Loucy (cell line): ENCODE data around the gene RSPRY1.
A peak's percentile ranks its signal among the peaks of the same experiment; 100 is the strongest.

Source experiments
- H2AFZ ChIP-seq: fragments of 200-600 bp; sonication (generic); 2 replicates; pipeline ENCODE4 v1.6.0; 2016; ENCODE audit warnings: antibody characterized with exemption, mild to moderate bottlenecking, low read length, moderate library complexity
- H3F3A ChIP-seq: fragments of 200-600 bp; 2 replicates; pipeline ENCODE4 v1.6.0; 2016; ENCODE audit warnings: antibody characterized with exemption, low read depth, mild to moderate bottlenecking
- H3K27me3 ChIP-seq: fragments of 200-600 bp; sonication (generic); 2 replicates; pipeline ENCODE4 v1.6.1; 2014; ENCODE audit warnings: low read length, mild to moderate bottlenecking; ENCODE audit not compliant: insufficient read depth, poor library complexity, severe bottlenecking
- H3K36me3 ChIP-seq: fragments of 200-600 bp; sonication (generic); 2 replicates; pipeline ENCODE4 v1.6.1; 2016; ENCODE audit warnings: low read length; ENCODE audit not compliant: insufficient read depth
- H3K4me1 ChIP-seq: fragments of 200-600 bp; sonication (generic); 2 replicates; pipeline ENCODE4 v1.5.1; 2014; ENCODE audit warnings: low read length, mild to moderate bottlenecking; ENCODE audit not compliant: insufficient read depth, poor library complexity, severe bottlenecking
- H3K4me2 ChIP-seq: fragments of 200-600 bp; sonication (generic); 2 replicates; pipeline ENCODE4 v1.6.0; 2014; ENCODE audit warnings: antibody characterized with exemption, low read length, low read depth, mild to moderate bottlenecking; ENCODE audit not compliant: poor library complexity, severe bottlenecking
- H3K4me3 ChIP-seq: fragments of 200-600 bp; sonication (generic); 2 replicates; pipeline ENCODE4 v1.5.1; 2014; ENCODE audit warnings: low read length, mild to moderate bottlenecking, mixed read lengths; ENCODE audit not compliant: poor library complexity, severe bottlenecking
- H3K79me2 ChIP-seq: fragments of 200-600 bp; sonication (generic); 2 replicates; pipeline ENCODE4 v1.6.1; 2014; ENCODE audit warnings: low read length; ENCODE audit not compliant: insufficient read depth
- H3K9ac ChIP-seq: fragments of 200-600 bp; sonication (generic); 2 replicates; pipeline ENCODE4 v1.6.0; 2014; ENCODE audit warnings: mild to moderate bottlenecking, low read depth, low read length, moderate library complexity; ENCODE audit not compliant: poor library complexity, severe bottlenecking
- H3K9me2 ChIP-seq: fragments of 200-600 bp; sonication (generic); replicated peaks from 2 replicates; pipeline ENCODE4 v1.6.1; 2016; ENCODE audit warnings: low read depth, low read length, mixed read lengths
- H3K9me3 ChIP-seq: fragments of 200-600 bp; sonication (generic); 2 replicates; pipeline ENCODE4 v1.6.1; 2014; ENCODE audit warnings: mild to moderate bottlenecking, antibody characterized with exemption, low read length, low read depth; ENCODE audit not compliant: insufficient read depth
- H4K20me1 ChIP-seq: fragments of 200-600 bp; sonication (generic); 2 replicates; pipeline ENCODE4 v1.6.0; 2014; ENCODE audit warnings: antibody characterized with exemption, low read length, mild to moderate bottlenecking; ENCODE audit not compliant: insufficient read depth, poor library complexity, severe bottlenecking
- CTCF ChIP-seq: fragments of 200-600 bp; sonication (generic); conservative IDR thresholded peaks from 2 replicates; pipeline ENCODE4 v1.5.1; 2014; ENCODE audit warnings: mild to moderate bottlenecking, antibody characterized with exemption, low read length
- EZH2phosphoT487 ChIP-seq: fragments of 200-600 bp; IDR thresholded peaks from 2 replicates; pipeline ENCODE4 v1.6.1; 2018; ENCODE audit warnings: antibody characterized with exemption, mild to moderate bottlenecking, moderate library complexity, borderline replicate concordance

Gene RSPRY1

GRCh38 chr16:57185945-57186871 lies at the start of gene RSPRY1, which contains the start of gene PSME3IP1:
TSS of gene RSPRY1 (plus strand) at chr16:57186329. CDS start at chr16:57204659, 18,330 bp downstream.
TSS of gene PSME3IP1 (minus strand) at chr16:57186039. CDS start at chr16:57173854, 12,185 bp downstream.
- TF ChIP-seq EZH2phosphoT487 = no peak
- TF ChIP-seq CTCF = no peak
- Histone ChIP-seq H4K20me1 (peaks cover 38% of the 10 kb centered on the region), H3K4me1 (peaks cover 49% of the 10 kb centered on the region)

GRCh38 chr16:57137043-57137442 lies 49.1 kb upstream of the RSPRY1 start:
- H3K9me2 ChIP-seq = no peaks in the 10 kb centered on the region
- peaks cover 3% of the 10 kb centered on the region for H3F3A ChIP-seq
- H3K4me1 ChIP-seq = peaks cover 54% of the 10 kb centered on the region
- no peak overlapping the region for H3K4me2 ChIP-seq
- H3K4me3 ChIP-seq = no peak overlapping the region
- TF ChIP-seq CTCF (no peak), EZH2phosphoT487 (no peak)
- H2AFZ ChIP-seq = no peak overlapping the region
- no peaks in the 10 kb centered on the region for H3K27me3 ChIP-seq
- no peaks in the 10 kb centered on the region for H3K79me2 ChIP-seq
- H4K20me1 ChIP-seq = no peaks in the 10 kb centered on the region
- no peaks in the 10 kb centered on the region for H3K9me3 ChIP-seq
- H3K9ac ChIP-seq = no peak overlapping the region
- H3K36me3 ChIP-seq = peaks cover 7% of the 10 kb centered on the region; the same call in 1 of the 2 replicates

More at GRCh38 chr16:57185945-57186871, at the start of gene RSPRY1, which contains the start of gene PSME3IP1:
- Histone ChIP-seq H3K4me3 (peak within 1 kb of the TSS; percentile 94), H2AFZ (peak within 1 kb of the TSS; percentile 92), H3F3A (no peaks in the 10 kb centered on the region), H3K9ac (peak within 1 kb of the TSS; percentile 96), H3K9me2 (no peaks in the 10 kb centered on the region), H3K79me2 (peaks cover 96% of the 10 kb centered on the region), H3K4me2 (peak within 1 kb of the TSS; percentile 94), H3K9me3 (no peaks in the 10 kb centered on the region), H3K27me3 (no peaks in the 10 kb centered on the region), H3K36me3 (no peaks in the 10 kb centered on the region)

GRCh38 chr16:57137566-57138273 lies 48.4 kb upstream of the RSPRY1 start:
- Histone ChIP-seq H4K20me1 (no peaks in the 10 kb centered on the region), H3K9me2 (no peaks in the 10 kb centered on the region), H3F3A (peaks cover 9% of the 10 kb centered on the region), H3K36me3 (peaks cover 7% of the 10 kb centered on the region; the same call in 1 of the 2 replicates), H3K4me1 (peaks cover 54% of the 10 kb centered on the region), H3K4me3 (no peak overlapping the region), H3K79me2 (no peaks in the 10 kb centered on the region), H3K9ac (no peak overlapping the region), H2AFZ (no peak overlapping the region), H3K9me3 (no peaks in the 10 kb centered on the region), H3K27me3 (no peaks in the 10 kb centered on the region), H3K4me2 (no peak overlapping the region)
- TF ChIP-seq EZH2phosphoT487 = no peak
